ENCODE data around the gene TSPEAR.
"Not testable (repeated sequence)": the region's sequence is repeated elsewhere in the genome, so short reads cannot be mapped to it uniquely, and the experiment has no call there.

Gene TSPEAR

DNA sequence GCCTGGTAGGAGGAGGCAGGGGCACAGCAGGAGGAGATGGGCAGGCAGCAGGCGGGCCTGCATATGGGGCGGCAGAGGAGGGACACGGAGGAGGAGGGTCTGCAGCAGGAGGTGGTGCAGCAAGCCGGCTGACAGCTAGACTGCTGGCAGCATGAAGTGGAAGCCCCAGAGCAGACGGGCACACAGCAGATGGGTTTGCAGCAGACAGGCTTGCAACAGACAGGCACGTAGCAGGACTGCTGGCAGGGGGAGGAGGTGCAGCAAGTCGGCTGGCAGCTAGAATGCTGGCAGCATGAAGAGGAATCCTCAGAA is 131.6 kb downstream of the TSPEAR start:
- no peak overlapping the region for H3K4me3 Mint-ChIP-seq
- H3K27me3 Mint-ChIP-seq (ENCODE audit: low read depth), result peaks cover 11% of the 10 kb centered on the region
- H3K36me3 Mint-ChIP-seq (ENCODE audit: low read depth), result peaks cover 3% of the 10 kb centered on the region

GRCh38 chr21:44579056-44579832 is 132.1 kb downstream of the TSPEAR start:
- Mint-ChIP-seq H3K9me3 (peaks cover 51% of the 10 kb centered on the region), H3K27ac (no peak overlapping the region), H3K27me3 (ENCODE audit: low read depth) (peaks cover 7% of the 10 kb centered on the region), H3K4me1 (ENCODE audit: low read depth) (peaks cover 14% of the 10 kb centered on the region), H3K36me3 (ENCODE audit: low read depth) (peaks cover 3% of the 10 kb centered on the region), H3K4me3 (no peak overlapping the region)

More for the DNA sequence above, 131.6 kb downstream of the TSPEAR start:
- Mint-ChIP-seq H3K27ac (no peak overlapping the region), H3K9me3 (peaks cover 51% of the 10 kb centered on the region), H3K4me1 (ENCODE audit: low read depth) (peaks cover 16% of the 10 kb centered on the region)

DNA sequence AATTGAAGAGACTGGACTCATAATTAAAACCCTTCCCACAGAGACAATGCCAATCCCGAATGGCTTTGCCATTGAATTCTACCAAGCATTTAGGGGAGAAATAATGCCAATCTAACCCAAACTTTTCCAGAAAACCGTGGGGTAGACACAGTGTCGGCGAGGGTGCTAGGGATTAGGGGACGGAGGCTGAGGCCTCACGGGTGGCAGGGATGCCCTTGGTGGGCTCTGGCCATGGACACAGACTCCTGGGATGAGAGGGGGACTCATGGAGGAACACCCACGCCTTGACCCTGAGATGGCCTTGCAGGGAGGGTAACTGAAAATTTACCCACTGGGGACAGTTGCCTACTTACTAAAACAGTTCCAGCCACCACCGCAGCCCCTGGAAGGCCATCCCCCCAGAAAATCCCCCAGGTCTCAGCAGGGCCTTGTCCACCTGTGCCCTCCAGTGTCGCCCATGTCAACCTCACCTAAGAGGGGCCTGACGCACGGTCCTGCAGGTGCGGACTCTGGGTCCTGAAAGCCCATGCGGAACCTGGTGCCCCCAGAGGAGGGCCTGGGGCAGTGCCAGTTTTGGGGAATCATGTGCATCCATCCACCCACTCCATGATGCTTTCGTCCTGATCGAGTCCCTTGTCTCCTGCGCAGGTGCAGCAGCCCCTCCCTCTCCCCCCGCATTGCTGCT is 132.9 kb downstream of the TSPEAR start:
- H3K9me3 Mint-ChIP-seq, result peaks cover 51% of the 10 kb centered on the region
- H3K4me1 Mint-ChIP-seq (ENCODE audit: low read depth), result peaks cover 6% of the 10 kb centered on the region
- H3K27ac Mint-ChIP-seq, result no peak overlapping the region
- no peak overlapping the region for H3K4me3 Mint-ChIP-seq
- H3K27me3 Mint-ChIP-seq (ENCODE audit: low read depth), result peaks cover 5% of the 10 kb centered on the region
- peaks cover 3% of the 10 kb centered on the region for H3K36me3 Mint-ChIP-seq (ENCODE audit: low read depth)

- no peak overlapping the region for H3K27ac Mint-ChIP-seq
- H3K4me1 Mint-ChIP-seq (ENCODE audit: low read depth), result peaks cover 2% of the 10 kb centered on the region
- peaks cover 5% of the 10 kb centered on the region for H3K27me3 Mint-ChIP-seq (ENCODE audit: low read depth)
- H3K36me3 Mint-ChIP-seq (ENCODE audit: low read depth), result no peaks in the 10 kb centered on the region
- H3K4me3 Mint-ChIP-seq, result no peak overlapping the region
- peaks cover 33% of the 10 kb centered on the region for H3K9me3 Mint-ChIP-seq
These were observed 135.3 kb downstream of the TSPEAR start for GRCh38 chr21:44576025-44576420.

DNA sequence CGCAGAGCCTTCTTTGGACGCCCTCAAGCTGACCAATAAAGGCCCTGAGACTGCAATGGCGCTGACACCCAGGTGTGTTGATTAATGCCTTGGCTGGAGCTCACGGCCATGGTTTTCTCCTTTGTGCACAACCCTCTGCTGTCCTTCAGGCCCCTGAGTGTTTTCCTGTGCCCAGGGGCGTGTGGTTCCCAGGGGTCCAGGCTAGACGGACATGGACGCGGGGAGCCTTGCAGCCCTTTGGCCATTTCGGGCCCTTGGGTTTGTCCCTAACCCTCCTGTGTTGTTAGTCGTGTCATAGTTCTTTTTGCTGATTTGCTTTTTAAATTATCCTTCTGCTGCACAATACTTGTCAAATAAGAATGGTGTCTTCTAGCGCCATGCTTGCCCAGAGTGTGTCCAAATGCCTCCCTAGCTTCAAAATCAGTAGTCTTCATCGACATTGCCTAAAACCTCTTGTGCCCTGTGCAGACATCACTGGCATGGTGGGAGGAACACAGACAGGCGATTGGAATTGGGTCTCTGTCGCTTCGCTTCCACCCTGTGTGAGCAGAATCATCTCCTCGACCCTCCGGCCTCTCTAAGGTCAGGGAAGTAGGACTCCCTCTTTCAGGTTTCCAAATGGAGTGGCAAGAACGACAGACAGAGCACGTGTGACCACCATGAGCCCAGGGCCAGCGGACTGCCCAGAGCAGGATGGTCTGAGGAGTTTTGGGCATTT is 135.9 kb downstream of the TSPEAR start:
- H3K9me3 Mint-ChIP-seq, result peaks cover 27% of the 10 kb centered on the region
- no peak overlapping the region for H3K27ac Mint-ChIP-seq
- H3K36me3 Mint-ChIP-seq (ENCODE audit: low read depth), result no peaks in the 10 kb centered on the region
- peaks cover 5% of the 10 kb centered on the region for H3K27me3 Mint-ChIP-seq (ENCODE audit: low read depth)
- H3K4me1 Mint-ChIP-seq (ENCODE audit: low read depth), result peaks cover 2% of the 10 kb centered on the region
- no peak overlapping the region for H3K4me3 Mint-ChIP-seq

DNA sequence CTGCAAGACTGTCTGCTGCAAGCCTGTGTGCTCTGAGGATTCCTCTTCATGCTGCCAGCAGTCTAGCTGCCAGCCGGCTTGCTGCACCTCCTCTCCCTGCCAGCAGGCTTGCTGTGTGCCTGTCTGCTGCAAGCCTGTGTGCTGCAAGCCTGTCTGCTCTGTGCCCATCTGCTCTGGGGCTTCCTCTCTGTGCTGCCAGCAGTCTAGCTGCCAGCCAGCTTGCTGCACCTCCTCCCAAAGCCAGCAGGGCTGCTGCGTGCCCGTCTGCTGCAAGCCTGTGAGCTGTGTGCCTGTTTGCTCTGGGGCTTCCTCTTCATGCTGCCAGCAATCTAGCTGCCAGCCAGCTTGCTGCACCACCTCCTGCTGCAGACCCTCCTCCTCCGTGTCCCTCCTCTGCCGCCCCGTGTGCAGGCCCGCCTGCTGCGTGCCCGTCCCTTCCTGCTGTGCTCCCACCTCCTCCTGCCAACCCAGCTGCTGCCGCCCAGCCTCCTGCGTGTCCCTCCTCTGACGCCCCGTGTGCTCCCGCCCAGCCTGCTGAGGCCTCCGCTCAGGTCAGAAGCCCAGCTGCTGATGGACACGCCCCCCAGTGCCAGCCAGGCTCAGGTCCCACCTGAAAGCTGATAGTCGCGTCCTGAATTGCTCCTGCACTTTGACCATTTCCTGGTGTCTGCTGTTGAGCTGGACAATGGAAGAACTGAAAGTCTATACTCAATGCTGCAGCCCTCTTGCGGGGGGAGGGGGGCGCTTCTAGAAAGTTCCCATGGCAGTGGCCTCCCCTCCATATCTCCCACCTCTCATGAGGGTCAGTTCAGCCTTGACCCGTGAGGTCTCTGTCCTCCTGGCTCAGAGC is 136.7 kb downstream of the TSPEAR start:
- Mint-ChIP-seq H3K27ac (no peak overlapping the region), H3K4me1 (ENCODE audit: low read depth) (peaks cover 2% of the 10 kb centered on the region), H3K9me3 (peaks cover 26% of the 10 kb centered on the region)

GRCh38 chr21:44573630-44574456 is 137.5 kb downstream of the TSPEAR start, which contains the start of gene KRTAP10-4:
Gene KRTAP10-4, plus strand, starts transcription at chr21:44573729. Its CDS starts 30 bp downstream, at chr21:44573759.
- H3K27ac Mint-ChIP-seq; H3K27me3 Mint-ChIP-seq (ENCODE audit: low read depth); H3K36me3 Mint-ChIP-seq (ENCODE audit: low read depth); H3K4me3 Mint-ChIP-seq; H3K4me1 Mint-ChIP-seq (ENCODE audit: low read depth): not testable (repeated sequence)
- H3K9me3 Mint-ChIP-seq, result peaks cover 26% of the 10 kb centered on the region

More for the DNA sequence above, 136.7 kb downstream of the TSPEAR start:
- H3K36me3 Mint-ChIP-seq (ENCODE audit: low read depth), result no peaks in the 10 kb centered on the region
- H3K27me3 Mint-ChIP-seq (ENCODE audit: low read depth), result peaks cover 5% of the 10 kb centered on the region
- no peak overlapping the region for H3K4me3 Mint-ChIP-seq

DNA sequence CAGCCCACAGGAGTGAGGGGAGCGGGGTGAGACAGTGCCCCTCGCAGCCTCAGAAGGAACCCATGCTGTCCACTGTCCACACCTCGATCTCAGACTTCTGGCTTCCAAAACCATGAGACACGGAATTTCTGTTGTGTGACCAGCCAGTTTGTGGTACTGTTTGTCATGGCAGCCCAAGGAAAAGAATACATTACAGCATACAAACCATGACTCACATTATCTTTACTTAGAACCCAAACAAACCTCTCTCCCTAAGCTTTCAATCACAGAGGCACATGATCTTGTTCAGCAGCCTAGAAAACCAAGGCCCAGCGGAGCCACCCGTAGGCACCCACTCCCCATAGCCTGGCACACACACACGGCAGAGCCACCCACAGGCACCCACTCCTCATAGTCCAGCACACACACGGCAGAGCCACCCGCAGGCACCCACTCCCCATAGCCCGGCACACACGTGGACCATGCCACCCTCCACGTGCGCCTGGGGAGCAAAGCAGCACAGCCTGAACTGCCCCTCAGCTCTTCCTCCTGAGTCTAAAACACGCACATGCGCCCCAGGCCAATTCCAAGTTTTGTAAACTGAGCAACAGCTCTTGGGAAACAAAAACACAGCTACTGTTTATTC is 138.3 kb downstream of the TSPEAR start:
- H3K27ac Mint-ChIP-seq, result no peak overlapping the region
- no peaks in the 10 kb centered on the region for H3K36me3 Mint-ChIP-seq (ENCODE audit: low read depth)
- peaks cover 22% of the 10 kb centered on the region for H3K9me3 Mint-ChIP-seq
- H3K4me3 Mint-ChIP-seq, result no peak overlapping the region
- H3K27me3 Mint-ChIP-seq (ENCODE audit: low read depth), result peaks cover 5% of the 10 kb centered on the region
- peaks cover 2% of the 10 kb centered on the region for H3K4me1 Mint-ChIP-seq (ENCODE audit: low read depth)

DNA sequence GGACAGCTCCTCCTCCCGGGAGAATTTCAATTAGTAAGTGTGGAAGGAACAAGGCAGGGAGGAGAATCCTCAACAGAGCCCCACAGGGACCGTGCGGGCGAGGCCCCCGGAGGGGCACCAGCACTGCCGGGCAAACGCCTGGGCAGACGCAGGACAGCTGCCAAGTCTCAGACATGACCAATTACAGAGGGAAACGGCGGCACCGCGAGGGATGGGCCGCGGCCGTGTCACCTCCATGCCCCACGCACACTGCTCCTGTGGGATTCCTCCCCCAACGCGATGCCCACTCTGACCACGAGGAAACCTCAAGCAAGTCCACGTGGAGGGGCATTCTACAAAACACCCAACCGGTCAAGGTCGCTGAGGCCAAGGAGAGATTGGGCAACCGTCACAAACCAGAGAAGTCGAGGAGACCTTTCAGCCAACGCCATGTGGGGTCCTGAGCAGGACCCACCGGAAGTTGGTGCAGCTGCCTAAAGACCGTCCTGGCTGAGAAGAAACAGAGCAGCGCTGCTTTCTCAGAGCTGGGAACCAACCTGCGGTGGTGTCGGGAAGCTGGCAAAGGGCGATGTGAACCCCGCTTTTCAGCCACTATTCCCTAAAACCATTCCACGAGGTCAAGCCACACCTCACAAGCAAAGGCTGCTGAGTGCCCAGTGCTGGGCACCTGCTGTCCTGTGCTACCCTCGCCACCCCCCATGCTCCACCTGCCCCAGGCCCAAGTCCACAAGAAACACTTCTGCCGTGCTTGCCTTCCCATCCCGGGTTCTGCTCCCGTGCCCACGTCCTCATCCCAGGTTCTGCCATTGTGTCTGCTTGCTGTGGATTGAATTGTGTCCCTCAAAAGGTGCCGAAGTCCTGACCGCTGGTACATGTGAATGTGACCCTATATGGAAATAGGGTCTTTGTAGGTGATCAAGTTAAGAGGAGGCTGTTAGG is 139.3 kb downstream of the TSPEAR start:
- H3K27me3 Mint-ChIP-seq (ENCODE audit: low read depth), result peaks cover 5% of the 10 kb centered on the region
- no peak overlapping the region for H3K27ac Mint-ChIP-seq
- no peaks in the 10 kb centered on the region for H3K36me3 Mint-ChIP-seq (ENCODE audit: low read depth)

DNA sequence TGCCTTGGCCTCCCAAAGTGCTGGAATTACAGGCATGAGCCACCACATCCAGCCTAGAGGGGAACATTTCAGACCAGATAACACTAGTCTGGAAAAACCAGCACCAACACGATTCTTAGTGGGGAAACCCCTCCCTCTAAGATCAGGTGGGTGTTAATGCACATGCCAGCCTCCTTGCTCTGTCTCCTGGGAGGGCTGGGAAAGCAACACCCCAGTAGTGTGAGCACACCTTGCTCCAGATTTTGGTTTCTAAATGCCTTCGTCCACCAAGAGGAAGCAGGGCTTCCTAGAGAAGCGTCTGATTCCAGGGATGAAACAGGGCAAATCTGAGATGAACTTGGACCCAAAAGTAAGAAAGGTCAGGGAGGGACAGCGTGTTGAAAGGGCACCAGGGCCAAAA is 140.1 kb downstream of the TSPEAR start:
- Mint-ChIP-seq H3K36me3 (ENCODE audit: low read depth) (no peaks in the 10 kb centered on the region), H3K9me3 (peaks cover 7% of the 10 kb centered on the region), H3K4me3 (no peak overlapping the region), H3K4me1 (ENCODE audit: low read depth) (peaks cover 2% of the 10 kb centered on the region), H3K27me3 (ENCODE audit: low read depth) (peaks cover 5% of the 10 kb centered on the region), H3K27ac (no peak overlapping the region)

More for the DNA sequence above, 139.3 kb downstream of the TSPEAR start:
- peaks cover 2% of the 10 kb centered on the region for H3K4me1 Mint-ChIP-seq (ENCODE audit: low read depth)
- H3K9me3 Mint-ChIP-seq, result peaks cover 15% of the 10 kb centered on the region
- no peak overlapping the region for H3K4me3 Mint-ChIP-seq

DNA sequence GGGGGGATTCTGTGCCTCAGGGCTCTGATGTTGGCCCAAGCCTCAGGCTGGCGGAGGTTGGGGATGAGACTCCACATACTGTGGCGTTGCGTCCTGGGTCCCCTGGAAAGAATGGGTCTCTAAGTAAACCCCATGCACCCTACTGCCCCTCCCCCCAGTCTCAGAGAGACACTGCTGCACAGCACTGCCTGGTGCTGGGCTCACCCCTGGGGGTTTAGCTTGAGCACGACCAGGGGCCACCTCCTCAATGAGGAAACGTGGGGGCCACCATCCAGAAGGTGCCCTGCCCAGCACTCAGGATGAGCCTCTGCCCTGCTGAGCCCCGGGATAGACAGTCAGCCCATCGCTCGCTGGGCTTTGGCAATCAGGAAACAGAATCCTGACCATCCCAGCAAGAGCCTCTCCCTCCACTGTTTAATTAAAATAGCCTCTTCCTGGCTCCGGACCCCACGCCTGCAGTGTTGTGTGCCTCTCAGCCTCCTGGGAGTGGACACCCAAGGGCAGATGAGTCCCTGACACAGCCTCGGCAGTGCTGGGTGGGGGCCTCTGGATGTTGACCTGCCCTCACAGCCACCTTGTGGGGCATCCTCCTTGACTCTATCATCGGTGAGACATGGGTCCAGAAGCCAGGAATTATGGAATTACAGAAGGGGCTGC is 141.4 kb downstream of the TSPEAR start:
- Mint-ChIP-seq H3K9me3 (no peaks in the 10 kb centered on the region), H3K27me3 (ENCODE audit: low read depth) (no peaks in the 10 kb centered on the region), H3K27ac (no peak overlapping the region), H3K4me3 (no peak overlapping the region), H3K4me1 (ENCODE audit: low read depth) (peaks cover 8% of the 10 kb centered on the region), H3K36me3 (ENCODE audit: low read depth) (no peaks in the 10 kb centered on the region)
